LHCN-M2 (cell line): ENCODE results near the gene KARS1. TPM values are rescaled to one million over a fixed set of nuclear protein-coding genes. Genes with fewer than 3 reads are reported as not detected.

Experiments
- DNase-seq: peaks from one replicate; pipeline ENCODE4 v3.0.0-alpha.2; 2012; ENCODE audit warnings: low read depth
- total RNA-seq: library from RNA; depleted of rRNA; stranded (reverse); fragments of >200 nt; gene quantifications from 2 replicates; pipeline ENCODE4 v1.2.3, GENCODE V29; 2014; rRNA removed

The KARS1 gene
- total RNA-seq, 1 experiment from 2014 or later, result 202 TPM

DNA sequence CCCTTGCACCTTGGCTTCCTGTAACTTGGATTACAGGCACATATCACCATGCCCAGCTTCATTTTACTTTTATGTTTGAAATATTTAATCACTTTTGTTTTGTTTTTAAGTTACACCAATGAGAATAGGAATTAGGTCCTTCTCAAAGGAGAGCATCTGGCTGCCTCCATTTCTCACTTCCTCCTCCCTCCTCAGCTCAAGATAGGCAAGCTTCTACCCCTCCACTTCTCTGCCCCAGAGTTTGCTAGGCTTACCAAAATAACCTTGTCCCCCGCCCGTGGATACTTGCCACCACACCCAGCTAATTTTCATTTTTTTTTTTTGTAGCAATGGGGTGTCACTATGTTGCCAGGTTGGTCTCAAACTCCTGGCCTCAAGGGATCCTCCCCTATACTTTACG lies 63.4 kb downstream of the KARS1 start:
- no peak for DNase-seq

DNA sequence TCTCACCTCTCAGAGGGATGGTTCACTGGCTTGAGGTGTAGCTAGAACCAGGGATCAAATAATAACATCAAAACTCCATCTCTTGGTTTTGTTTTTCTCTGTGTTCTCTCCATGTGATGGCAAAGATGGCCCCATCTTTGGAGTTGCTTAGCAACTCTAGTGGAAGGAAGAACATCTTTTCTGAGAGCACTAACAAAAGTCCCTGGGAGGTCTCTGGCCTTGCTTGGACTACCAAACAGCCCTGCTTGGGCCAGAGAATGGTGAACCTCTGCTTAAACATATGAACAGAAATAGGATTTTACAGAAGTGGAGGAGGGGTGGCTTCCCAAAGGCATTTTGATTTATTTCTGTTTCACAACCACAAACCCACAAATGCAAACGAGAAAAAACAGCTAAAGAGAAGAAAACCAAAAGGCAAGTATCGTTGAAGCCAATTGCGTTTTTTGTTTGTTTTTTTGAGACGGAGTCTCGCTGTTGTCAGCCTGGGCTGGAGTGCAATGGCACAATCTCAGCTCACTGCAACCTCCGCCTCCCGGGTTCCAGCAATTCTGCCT lies 68.1 kb downstream of the KARS1 start:
- no peak for DNase-seq

- no peak for DNase-seq
These were observed 68.7 kb downstream of the KARS1 start for GRCh38 chr16:75578725-75579124.

DNA sequence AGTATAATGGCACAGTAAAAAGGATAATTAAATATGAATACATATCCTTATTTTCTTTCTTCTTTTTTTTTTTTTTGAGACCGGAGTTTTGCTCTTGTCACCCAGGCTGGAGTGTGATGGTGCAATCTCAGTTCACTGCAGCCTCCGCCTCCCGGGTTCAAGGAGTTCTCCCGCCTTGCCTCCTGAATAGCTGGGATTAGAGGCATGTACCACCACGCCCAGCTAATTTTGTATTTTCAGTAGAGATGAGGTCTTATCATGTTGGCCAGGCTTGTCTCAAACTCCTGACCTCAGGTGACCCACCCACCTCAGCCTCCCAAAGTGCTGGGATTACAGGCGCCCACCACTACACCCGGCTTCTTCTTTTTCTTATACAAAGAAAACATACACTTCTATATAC lies 69.3 kb downstream of the KARS1 start:
- no peak for DNase-seq

Other genes starting within 250 kb of the KARS1 start
- 57.5 and 63.3 TPM in 2 replicates for gene CFDP1, start 214.2 kb downstream of the KARS1 start, total RNA-seq
- 9.7 and 11.7 TPM in 2 replicates for gene TMEM170A, start 183.0 kb downstream of the KARS1 start, total RNA-seq
- 1.8 and 1.9 TPM in 2 replicates for gene CHST6, start 152.2 kb downstream of the KARS1 start, total RNA-seq
- not detected in 2 replicates for gene CHST5, start 111.6 kb downstream of the KARS1 start, total RNA-seq
- 6.2 and 8.3 TPM in 2 replicates for gene TMEM231, start 91.4 kb downstream of the KARS1 start, total RNA-seq
- gene GABARAPL2, start 81.3 kb downstream of the KARS1 start, total RNA-seq, result 53.7 and 59.0 TPM in 2 replicates
- gene ADAT1, start 24.4 kb downstream of the KARS1 start, total RNA-seq, result 50.2 and 66.0 TPM in 2 replicates
- 53.2 and 60.0 TPM in 2 replicates for gene TERF2IP, start 108 bp upstream of the KARS1 start, total RNA-seq
- gene CPHXL2, start 29.3 kb upstream of the KARS1 start, total RNA-seq, result not detected in 2 replicates
- gene DUXB, start 53.8 kb upstream of the KARS1 start, total RNA-seq, result not detected in 2 replicates
- not detected in 2 replicates for gene CPHXL, start 78.8 kb upstream of the KARS1 start, total RNA-seq